CD4-positive, alpha-beta T cell treated with Interleukin-6 for 4 hours (primary cell): ENCODE data around the gene ZNF525.
"Not testable (repeated sequence)": the region's sequence is repeated elsewhere in the genome, so short reads cannot be mapped to it uniquely, and the experiment has no call there.

ENCODE experiments used
- DNase-seq: peaks from one replicate; pipeline ENCODE4 v3.0.0-alpha.2; 2020; ENCODE audit warnings: mixed read lengths

The ZNF525 gene

DNA sequence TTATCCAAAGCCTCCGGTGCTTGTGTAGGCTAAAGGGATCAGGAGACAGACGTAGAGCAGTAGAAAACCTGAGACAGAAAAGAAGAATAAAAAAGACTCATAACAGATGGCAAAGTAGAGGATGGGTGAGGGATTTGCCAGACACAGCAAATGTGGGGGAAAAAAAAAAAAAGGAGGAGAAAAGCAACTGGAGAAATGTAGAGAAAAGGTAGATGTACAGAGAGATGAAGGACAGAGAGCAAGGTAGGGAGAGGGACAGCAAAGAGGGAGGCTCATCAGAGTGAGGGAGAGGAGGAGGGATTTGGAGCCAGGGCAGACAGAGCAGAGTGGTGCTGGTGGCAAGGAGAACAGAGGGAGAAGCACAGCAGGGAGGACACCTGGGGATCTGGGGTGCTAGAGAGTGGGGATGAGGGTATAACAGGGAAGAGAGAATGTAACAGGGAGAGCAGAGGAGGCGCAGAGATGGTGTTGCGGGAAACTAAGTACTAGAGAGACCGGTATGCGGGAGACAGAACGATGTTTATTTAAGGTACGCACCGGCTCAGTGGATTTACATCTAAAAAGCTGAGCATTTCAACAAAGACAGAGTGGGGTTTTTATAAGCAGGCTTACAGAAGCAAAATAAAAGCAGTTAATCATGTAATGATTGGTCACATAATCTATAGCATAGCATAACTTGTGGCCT lies 30.5 kb downstream of the ZNF525 start:
- DNase-seq = not testable (repeated sequence)

DNA sequence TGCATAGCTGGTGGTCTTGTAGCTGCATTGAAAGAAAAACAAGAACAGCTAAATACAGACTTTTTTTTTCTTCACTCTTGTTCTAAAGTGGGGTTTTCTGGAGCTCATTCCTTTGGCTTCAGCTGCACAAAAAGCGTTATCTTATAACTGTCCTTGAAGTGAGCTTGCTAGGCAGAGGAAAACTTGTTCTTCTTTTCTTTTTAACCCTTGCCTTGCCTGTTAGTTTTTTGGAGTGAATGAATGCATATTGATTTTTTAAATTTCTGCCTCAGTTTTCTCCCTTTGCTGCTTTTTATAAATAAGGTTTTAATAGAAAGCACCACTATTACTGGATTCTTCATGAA lies 31.0 kb downstream of the ZNF525 start:
- DNase-seq = no peak

DNA sequence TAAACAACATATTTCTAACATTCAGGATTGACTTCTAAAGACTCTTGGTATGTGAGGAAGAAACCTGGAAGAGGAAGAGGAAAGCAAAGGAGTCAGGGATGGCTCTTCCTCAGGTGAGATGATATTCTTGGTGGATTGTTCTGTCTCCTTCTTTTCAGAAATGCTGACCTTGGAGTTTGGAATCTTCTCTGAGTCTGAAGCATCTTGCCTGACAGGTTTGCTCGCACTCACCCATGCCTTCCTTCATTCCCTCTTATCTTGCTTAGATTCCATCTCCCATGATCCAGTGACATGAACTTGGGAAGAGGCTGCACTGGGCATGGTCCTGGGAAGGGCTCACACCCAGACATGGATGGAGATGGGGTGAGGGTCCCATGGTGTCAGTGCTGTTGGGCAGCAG lies 32.4 kb downstream of the ZNF525 start:
- not testable (repeated sequence) for DNase-seq

GRCh38 chr19:53409505-53410204 lies 44.1 kb downstream of the ZNF525 start:
- DNase-seq = no peak

DNA sequence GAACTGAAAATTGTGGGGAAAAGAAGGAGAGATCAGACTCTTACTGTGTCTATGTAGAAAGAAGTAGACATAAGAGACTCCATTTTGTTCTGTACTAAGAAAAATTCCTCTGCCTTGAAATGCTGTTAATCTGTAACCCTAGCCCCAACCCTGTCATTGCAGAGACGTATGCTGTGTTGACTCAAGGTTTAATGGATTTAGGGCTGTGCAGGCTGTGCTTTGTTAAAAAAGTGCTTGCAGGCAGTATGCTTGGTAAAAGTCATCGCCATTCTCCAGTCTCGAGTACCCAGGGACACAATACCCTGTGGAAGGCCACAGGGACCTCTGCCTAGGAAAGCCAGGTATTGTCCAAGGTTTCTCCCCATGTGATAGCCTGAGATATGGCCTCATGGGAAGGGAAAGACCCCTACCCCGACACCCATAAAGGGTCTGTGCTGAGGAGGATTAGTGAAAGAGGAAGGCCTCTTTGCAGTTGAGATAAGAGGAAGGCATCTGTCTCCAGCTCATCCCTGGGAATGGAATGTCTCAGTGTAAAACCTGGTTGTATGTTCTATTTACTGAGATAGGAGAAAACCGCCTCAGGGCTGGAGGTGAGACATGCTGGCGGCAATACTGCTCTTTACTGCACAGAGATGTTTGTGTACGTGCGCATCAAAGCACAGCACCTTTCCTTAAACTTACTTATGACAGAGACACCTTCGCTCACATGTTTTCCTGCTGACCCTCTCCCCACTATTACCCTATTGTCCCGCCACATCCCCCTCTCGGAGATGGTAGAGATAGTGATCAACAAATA lies 55.2 kb downstream of the ZNF525 start:
- not testable (repeated sequence) for DNase-seq

- DNase-seq = no peak
Observed at GRCh38 chr19:53422551-53422950, 57.0 kb downstream of the ZNF525 start.

DNA sequence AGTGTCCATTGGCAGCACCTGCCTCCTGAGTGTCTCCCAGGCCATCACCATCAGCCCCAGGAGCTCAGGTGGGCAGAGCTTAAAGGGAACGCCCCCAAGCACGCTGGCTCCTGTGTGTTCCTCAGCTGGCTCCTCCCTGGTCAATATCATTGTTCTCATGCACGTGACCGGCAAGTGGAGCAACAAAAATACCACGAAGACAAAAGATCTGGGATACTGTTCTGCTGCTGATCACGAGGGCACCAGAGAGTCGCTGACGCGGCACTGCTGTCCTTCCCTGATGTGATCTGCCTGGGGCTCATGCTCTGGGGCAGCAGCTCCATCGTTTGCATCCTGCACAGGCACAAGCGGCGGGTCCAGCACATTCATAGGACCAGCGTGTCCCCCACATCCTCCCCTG lies 57.6 kb downstream of the ZNF525 start:
- not testable (repeated sequence) for DNase-seq

DNA sequence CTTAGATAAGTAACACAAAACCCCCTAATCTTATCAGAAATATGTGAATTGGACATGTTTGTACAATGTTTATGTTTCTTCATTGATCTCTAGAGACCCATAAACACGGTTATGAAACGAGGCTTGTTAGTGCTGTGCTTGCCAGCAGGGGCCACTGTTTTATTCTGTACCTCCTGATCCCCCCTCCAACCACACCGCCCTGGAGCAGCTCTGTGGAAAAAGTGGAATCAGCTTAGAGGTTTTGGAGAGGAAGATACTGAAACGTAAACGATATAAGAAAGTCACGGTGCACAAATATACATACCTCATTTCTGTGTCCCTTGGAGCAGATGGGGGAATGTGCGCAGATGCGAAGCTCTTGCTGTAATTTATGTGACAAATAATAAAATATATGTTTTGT lies 58.2 kb downstream of the ZNF525 start:
- DNase-seq = not testable (repeated sequence)

DNA sequence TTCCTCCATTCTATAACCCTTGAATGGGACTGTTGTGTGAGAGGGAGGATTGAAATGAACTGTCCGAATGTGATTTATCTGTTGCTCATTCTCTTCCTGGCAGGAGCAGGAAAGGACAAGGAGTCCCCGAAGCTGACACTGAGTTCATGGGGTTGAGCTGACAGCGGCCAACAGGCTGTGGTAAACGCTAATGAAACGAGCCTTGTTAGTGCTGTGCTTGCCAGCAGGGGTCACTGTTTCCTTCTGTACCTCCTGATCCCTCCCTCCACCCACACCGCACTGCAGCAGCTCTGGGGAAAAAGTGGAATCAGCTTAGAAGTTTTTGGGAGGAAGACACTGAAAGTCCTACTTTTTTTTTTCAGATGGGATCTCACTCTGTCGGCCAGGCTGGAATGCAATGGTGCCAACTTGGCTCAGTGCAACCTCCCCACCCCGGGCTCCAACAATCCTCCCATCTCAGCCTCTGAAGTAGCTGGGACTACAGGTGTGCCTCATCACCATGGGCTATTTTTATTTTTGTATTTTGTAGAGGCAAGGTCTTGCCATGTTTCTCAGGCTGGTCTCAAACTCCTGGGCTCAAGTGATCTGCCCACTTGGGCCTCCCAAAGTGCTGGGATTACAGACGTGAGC lies 59.6 kb downstream of the ZNF525 start:
- peak; percentile 81 for DNase-seq

GRCh38 chr19:53431399-53432087 lies 66.0 kb downstream of the ZNF525 start, which contains the start of gene ZNF761:
Gene ZNF761 (plus strand): TSS chr19:53431984. CDS start chr19:53447269, 15,285 bp downstream.
- DNase-seq = peak; percentile 98

DNA sequence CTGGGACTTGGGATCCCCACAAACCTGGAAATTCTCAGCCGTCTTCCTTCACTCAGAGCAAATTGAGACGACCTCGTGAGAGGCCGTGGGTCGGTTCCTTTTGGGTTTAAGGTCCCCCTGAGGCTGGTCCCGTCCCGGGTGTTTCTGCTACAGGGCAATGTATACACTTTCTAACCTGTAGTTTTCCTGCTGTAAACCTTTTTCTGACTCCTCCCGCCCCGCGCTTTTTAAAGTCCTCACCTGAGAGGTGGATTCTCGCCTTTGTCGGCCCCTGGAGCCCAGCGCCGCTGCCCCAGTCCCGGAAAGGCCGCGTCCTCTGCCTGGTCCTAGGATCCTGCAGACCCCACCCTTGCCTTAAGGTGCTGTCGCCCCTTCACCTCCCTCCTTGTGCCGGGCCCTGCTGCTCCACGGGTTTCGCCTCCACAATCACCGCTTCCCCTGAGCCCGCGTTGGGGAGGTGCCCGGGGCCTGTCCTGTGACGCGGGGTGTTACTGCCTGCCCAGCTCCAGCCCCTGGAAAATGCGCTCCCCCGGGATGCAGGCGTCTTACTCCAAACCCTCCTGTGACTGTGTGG lies 66.7 kb downstream of the ZNF525 start:
- no peak for DNase-seq
